Epidermal melanocyte (primary cell): ENCODE data around the gene ZFAND2B.
A peak's percentile ranks its signal among the peaks of the same experiment; 100 is the strongest.
"Not testable (repeated sequence)": the region's sequence is repeated elsewhere in the genome, so short reads cannot be mapped to it uniquely, and the experiment has no call there.

Source experiments
- DNase-seq: peaks from one replicate; pipeline ENCODE4 v3.0.0; 2011; ENCODE audit warnings: low spot score; ENCODE audit not compliant: insufficient read length

ZFAND2B gene

GRCh38 chr2:219175928-219176817 is 30.4 kb upstream of the ZFAND2B start:
- DNase-seq: no peak

- DNase-seq: peak; percentile 60
Observed at GRCh38 chr2:219176818-219177551, 29.6 kb upstream of the ZFAND2B start, which contains the start of gene CNPPD1. TSS of gene CNPPD1 (minus strand) at chr2:219176925. CDS start at chr2:219176828, 97 bp downstream.

GRCh38 chr2:219177552-219178376 is 28.8 kb upstream of the ZFAND2B start, which contains the start of gene RETREG2:
TSS of gene RETREG2 (plus strand) at chr2:219178275. CDS start at chr2:219178353, 78 bp downstream.
- DNase-seq: peak; percentile 93

GRCh38 chr2:219178377-219179175 is 28.0 kb upstream of the ZFAND2B start:
- DNase-seq: no peak

GRCh38 chr2:219179601-219180465 is 26.7 kb upstream of the ZFAND2B start:
- no peak for DNase-seq

GRCh38 chr2:219180961-219181360 is 25.6 kb upstream of the ZFAND2B start:
- no peak for DNase-seq

- DNase-seq: no peak
Observed at GRCh38 chr2:219181531-219181930, 25.1 kb upstream of the ZFAND2B start.

- DNase-seq: no peak
Observed at GRCh38 chr2:219182331-219183150, 24.0 kb upstream of the ZFAND2B start.

- DNase-seq: no peak
Observed at GRCh38 chr2:219183151-219183772, 23.3 kb upstream of the ZFAND2B start.

GRCh38 chr2:219184121-219184520 is 22.5 kb upstream of the ZFAND2B start:
- no peak for DNase-seq

GRCh38 chr2:219186754-219187456 is 19.7 kb upstream of the ZFAND2B start:
- DNase-seq: no peak

- DNase-seq: no peak
Observed at GRCh38 chr2:219197388-219197787, 9.2 kb upstream of the ZFAND2B start.

- no peak for DNase-seq
Observed at GRCh38 chr2:219198974-219199373, 7.6 kb upstream of the ZFAND2B start.

GRCh38 chr2:219199470-219200211 is 6.9 kb upstream of the ZFAND2B start:
- DNase-seq: no peak

GRCh38 chr2:219200502-219201326 is 5.9 kb upstream of the ZFAND2B start:
- not testable (repeated sequence) for DNase-seq

GRCh38 chr2:219201331-219201730 is 5.3 kb upstream of the ZFAND2B start:
- not testable (repeated sequence) for DNase-seq
